ENCODE results near the gene CNIH3.
A peak's percentile ranks its signal among the peaks of the same experiment; 100 is the strongest.

Gene CNIH3

DNA sequence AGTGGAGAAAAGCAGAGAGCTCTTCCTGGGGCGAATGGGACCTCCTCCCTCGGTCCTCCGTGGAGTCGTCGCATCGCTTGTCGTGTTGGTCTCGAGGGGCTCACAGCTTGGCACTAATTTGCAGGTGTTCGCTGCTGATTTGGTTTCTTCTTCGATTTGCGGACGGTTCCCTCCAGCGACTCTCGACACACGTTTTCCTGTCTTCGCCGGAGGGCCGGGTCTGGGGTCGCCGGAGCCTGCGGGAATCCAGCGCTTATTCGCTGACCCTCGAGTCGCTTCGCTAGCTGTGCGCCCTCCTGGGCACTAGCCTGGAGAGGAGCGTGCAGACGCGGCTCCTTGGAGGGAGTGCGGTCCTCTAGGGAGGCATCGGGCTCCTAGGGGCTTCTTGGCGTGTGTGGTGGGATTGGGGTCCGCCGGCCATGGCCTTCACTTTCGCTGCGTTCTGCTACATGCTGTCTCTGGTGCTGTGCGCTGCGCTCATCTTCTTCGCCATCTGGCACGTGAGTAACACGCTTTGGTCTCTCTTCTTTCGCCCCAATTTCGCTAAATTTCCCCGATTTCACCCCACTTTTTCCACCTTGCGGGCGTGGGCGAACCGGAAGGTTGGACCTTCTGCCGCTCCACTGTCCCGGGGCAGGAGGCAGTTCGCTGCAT is 766 bp downstream of the CNIH3 start:
- no peak for DNase-seq

DNA sequence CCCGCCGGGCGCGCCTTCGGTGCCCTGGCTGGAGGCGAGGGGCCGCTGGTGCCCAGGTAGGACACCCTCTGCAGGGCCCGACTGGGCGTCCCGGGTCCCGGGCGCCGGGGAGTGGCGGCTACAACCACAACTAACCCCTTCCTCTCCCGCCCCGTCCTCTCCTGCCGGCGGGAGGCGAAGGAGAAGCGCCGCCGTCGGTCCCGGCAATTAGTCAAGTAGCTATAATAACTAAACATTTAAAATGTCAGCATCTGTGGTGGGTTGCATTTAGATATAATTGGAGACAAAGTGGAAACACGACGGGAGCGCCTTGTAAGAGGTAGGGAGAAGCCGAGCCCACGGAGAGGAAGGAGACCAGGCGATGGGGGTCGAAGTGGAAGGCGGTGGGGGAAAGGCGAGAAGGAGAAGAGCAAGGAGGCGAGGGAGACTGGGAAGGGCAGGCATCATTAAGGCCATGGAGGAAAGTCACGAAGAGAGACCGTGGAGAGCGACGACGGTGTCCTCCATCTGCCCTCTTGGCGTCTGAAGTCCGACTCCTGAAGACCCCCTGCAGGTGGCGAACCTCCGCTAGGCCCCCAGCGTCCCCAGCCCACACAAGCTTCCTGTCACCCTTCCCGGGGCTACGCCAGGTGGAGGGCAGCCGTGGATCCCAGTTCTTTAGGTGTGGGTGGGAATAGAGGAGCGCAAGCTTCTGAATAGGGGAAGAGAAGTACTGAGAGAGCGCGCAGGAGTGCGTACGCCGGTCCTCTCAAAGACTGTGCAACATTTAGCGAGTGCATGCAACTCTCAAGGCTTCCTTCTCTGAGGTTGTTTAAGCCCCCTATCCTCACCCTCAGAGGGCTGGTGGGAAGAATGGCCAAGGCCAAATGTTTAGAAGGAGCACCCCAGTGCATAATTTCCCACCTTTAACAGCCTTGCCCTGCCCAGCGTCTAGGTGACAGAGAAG is 1.6 kb downstream of the CNIH3 start:
- no peak for DNase-seq

DNA sequence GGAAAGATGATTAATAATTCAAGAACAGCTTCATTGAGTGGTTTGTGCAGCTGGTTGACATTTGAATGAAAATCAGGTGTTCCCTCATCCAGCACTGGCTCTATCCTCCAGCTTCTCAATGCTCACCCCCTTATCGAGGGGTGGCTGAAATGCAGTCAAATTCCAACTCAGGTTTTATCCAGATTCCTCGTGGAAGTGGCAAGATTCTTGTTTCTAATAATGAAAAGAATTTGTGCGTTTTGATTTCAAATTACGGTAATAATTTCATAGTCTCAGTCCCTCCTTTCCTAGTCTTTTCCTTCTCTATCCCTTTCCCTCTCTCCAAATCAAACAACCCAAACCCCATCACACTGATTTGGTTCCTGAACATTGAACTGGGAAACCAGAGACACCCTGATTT is 3.1 kb downstream of the CNIH3 start:
- DNase-seq, result no peak

GRCh38 chr1:224620105-224620504 is 4.0 kb downstream of the CNIH3 start:
- no peak for DNase-seq

GRCh38 chr1:224621813-224622682 is 5.9 kb downstream of the CNIH3 start:
- no peak for DNase-seq

DNA sequence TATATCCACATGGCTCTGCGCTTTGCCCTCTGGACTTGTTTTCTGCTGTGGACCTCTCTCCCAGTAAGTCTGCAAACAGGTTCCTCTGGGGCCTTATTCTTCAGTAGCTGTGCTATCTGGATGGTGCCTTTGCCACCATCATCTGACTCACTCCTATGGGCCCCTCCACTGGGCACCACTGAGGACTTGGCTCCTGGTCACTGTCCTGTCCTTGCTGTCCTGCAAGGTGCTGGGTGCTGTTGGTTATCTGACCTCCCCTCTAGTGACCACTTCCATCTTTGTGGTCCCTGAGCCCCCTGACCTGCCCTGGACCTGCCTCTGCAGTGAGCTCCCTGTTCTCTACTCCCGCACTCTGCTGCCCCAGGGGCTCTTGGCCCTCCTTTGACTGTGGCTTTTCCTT is 6.7 kb downstream of the CNIH3 start:
- DNase-seq, result no peak

DNA sequence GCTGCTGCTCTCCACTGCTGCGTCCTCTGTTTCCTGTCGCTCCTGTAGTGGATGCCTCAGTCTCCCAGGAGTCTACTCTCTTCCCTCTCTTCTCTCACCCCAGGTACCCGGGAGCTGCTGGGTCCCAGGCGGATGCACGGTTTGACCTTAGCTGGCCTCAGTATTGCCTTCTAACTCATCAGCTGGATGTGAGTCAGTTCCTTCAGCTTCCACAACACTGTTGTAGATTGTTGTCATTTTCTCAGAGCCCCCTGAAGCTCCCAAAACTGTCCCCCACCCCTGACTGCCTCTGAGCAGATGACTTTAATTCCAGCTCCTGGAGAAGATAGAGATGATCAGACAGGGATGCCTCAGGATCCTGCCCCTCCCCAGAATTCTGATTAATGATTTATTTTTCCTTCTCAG is 7.2 kb downstream of the CNIH3 start:
- no peak for DNase-seq

GRCh38 chr1:224623743-224624333 is 7.7 kb downstream of the CNIH3 start:
- DNase-seq, result peak; percentile 86 to 90

DNA sequence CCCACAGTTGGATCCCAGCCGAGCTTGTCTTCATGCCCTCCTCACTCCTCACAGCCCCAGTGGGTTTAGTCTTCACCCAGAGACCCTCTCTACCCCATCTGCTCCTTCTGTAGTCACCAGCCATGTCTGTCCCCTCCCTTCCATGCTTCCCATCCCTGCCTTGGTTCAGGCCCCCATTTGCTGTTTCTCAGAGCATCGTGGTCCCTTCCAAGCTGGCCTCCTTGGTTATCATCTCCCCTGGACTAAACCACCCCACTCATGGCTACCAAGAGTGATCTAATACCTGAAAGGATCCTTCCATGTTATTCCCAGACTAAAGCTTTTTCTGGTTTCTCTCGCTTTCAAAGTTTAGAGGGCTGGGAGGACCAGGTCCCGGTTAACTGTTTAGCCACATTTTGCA is 8.3 kb downstream of the CNIH3 start:
- no peak for DNase-seq

DNA sequence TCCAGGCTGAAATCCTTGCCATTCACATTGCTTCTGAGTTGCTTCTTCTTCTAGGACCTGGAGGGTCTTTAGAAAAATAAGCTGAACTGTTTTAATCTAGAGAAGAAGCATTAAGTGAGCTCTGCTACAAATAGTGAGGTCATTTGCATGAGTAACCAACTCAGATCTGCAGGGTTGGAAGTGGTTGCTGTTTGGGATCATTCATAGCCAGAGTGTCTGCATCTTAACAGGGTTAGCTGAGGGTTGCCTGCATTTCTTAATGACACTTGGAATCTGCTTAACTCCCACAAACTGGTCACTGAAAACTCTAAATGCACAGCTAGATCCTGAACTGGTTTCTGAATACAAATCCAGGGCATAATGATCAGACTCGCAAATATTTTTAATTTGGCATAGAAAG is 9.9 kb downstream of the CNIH3 start:
- no peak for DNase-seq

- DNase-seq, result no peak
Measured at GRCh38 chr1:224629965-224630364, 13.8 kb downstream of the CNIH3 start.

DNA sequence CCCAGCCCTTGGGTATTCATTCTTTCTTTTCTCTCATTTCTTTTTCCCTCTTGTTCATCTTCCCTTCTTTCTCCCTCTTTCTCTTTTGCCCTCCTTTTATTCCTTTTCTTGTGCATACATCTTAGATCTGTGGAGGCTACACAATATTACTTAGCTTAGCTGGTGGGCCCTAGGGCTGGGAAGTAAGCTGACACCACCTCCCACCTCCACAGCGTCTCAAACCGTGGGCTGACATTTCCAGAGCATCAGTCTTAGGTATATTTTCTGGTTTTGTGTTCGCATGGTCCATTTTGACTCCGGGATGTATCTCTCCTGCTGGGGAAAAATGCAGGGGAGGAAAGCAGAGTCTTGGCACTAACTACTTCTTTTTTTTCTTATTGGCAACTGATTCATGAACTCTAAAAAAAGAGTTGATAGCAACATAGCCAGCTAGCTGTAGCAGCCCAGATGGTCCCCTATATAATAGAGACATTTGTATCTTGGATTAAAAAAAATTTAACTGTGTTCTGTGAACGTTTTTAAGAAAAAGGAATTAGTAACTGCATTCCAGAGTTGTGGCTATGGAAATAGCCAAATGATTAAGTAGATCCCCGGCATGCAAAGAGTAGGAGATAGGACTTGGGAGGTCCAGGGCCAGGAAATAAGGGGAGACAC is 15.5 kb downstream of the CNIH3 start:
- no peak for DNase-seq

- DNase-seq, result no peak
Measured at GRCh38 chr1:224632381-224632871, 16.3 kb downstream of the CNIH3 start.

- DNase-seq, result no peak
Measured at GRCh38 chr1:224632921-224633321, 16.8 kb downstream of the CNIH3 start.

DNA sequence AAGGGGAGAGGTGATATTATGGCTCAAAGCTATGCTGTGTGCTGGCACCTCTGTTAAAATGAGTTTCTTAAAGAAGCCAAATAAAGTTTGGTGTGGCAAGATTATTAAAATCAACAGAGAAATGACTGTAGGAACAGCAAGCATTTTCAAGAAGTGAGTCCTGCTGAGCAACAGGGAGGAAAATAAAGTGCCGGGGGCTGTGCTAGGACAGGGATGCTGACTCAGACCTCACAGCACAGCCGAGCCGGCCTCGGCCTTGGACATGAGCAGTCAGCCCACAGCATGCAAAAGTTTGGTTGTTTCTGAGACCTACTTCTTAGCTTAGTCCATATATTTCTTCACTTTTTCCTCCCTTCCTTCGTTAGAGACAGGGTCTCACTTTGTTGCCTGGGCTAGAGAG is 19.2 kb downstream of the CNIH3 start:
- DNase-seq, result no peak

DNA sequence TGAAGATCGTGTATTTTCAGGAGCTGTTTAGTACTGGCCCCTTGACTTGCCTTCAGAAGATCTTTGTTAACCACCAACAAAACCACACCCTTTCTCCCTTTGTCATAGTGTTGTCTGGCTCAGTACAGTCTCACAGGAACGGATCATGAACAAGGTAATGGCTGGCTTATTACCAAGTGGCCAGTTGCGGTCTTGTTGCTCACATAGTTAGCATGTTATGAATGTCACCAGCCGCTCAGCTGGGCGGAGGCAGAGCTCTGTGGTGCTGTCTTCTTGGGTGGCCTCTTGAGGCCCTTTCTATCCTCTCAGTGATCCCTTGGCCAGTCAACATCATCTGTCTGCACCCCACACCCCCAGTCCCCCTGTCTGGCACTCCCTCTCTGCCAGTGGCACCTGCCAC is 21.4 kb downstream of the CNIH3 start:
- DNase-seq, result no peak

GRCh38 chr1:224637936-224638335 is 21.8 kb downstream of the CNIH3 start:
- no peak for DNase-seq

GRCh38 chr1:224639426-224639975 is 23.4 kb downstream of the CNIH3 start:
- DNase-seq, result no peak

- no peak for DNase-seq
Measured at GRCh38 chr1:224640018-224640417, 23.9 kb downstream of the CNIH3 start.

DNA sequence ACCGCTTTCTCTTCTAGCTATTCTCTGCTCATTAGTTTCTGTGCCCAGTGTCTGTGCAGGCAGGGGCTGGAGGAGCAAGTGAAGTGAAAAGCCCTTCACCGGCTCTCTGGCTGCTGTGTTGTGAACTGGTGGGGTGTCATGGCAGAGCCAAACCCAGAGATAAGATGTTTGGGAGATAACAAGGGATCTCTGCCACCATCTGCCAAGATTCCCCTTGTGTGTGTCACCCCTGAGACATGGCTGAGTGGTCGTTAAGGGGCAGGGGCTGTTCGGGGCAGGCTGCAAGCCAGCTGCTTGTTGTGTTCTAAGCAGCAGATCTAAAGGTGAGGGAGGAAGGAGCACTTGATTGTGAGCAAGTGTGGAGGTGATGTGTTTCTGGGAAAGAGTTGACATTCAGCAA is 24.5 kb downstream of the CNIH3 start:
- no peak for DNase-seq

DNA sequence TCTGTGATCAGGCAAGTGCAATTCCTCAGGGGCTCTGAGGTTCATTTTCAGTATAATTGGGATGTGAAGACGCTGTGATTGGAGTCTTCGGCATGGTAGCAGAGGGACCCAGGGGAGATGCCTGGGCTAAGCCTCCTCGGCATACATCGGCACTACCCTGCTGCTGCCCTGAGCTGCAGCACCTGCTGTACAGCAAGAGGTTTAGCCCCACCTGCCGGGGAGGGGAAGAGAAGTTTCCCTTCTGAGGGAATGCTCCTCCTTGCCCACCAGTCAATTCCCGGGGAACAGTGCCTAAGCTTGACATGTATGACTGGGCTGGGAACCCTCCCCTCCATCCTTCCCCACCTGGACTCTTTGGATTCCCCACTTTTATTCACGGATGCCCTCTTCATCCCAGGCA is 24.9 kb downstream of the CNIH3 start:
- no peak for DNase-seq

DNA sequence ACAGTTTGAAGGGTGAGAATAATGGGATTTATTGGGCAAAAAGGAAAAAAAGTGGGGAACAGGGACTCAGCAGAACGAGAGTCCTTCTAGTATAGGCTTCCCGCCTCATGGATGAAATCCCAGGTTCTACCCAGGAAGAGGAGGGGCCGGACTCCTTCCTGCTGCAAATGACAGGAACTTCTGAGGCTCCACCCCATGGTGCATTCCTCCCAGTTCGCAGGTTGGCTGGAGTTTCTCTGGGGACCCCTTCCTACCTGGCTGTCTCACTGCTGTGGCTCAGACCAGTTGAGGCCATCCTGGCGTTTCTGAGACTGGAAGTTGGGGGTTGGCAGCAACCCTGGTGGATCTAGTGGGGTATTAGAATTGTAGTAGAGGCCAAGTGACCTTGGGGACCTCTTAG is 27.5 kb downstream of the CNIH3 start:
- DNase-seq, result no peak
